Measurements from ENCODE around the gene SIGLEC1. TPM values are rescaled to one million over a fixed set of nuclear protein-coding genes. Genes with fewer than 3 reads are reported as not detected.

The SIGLEC1 gene
- total RNA-seq, 1 donor from 2014 or later = 2.1 TPM

DNA sequence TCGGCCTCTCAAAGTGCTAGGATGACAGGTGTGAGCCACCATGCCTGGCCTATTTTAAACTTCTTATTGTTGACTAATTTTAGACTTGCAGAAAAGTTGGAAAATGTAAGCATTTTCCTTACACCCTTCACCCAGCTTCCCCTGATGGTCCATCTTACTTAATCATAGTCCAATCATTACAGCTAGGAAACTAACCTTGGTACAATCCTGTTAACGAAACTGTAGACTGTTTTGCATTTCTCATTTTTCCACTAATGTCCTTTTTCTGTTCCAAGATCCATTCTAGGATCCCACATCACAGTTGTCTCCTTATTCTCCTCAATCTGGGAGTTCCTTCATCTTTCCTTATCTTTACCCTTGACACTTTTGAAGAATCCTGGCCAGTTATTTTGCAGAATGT lies 48.5 kb downstream of the SIGLEC1 start:
- Histone ChIP-seq H3K27me3 (ENCODE audit: control insufficient read depth in 3 of 3, insufficient read depth in 3 of 3, low read length in 3 of 3) (peaks cover 33 to 45% (median 41%) of the 10 kb centered on the region in 3 donors), H3K27ac (ENCODE audit: low read depth, low read length) (no peak overlapping the region), H3K9me3 (ENCODE audit: control insufficient read depth in 3 of 3, low read length in 3 of 3) (no peaks in the 10 kb centered on the region), H3K4me1 (ENCODE audit: control insufficient read depth in 3 of 3, insufficient read depth in 3 of 3, low read length in 3 of 3) (no peaks in the 10 kb centered on the region), H3K36me3 (ENCODE audit: control insufficient read depth in 3 of 3, insufficient read depth in 3 of 3, low read length in 3 of 3) (no peaks in the 10 kb centered on the region), H3K4me3 (ENCODE audit: low read length in 3 of 3) (no peak overlapping the region), H3K9ac (ENCODE audit: low read depth in 1 of 3, low read length in 3 of 3) (no peak overlapping the region)

DNA sequence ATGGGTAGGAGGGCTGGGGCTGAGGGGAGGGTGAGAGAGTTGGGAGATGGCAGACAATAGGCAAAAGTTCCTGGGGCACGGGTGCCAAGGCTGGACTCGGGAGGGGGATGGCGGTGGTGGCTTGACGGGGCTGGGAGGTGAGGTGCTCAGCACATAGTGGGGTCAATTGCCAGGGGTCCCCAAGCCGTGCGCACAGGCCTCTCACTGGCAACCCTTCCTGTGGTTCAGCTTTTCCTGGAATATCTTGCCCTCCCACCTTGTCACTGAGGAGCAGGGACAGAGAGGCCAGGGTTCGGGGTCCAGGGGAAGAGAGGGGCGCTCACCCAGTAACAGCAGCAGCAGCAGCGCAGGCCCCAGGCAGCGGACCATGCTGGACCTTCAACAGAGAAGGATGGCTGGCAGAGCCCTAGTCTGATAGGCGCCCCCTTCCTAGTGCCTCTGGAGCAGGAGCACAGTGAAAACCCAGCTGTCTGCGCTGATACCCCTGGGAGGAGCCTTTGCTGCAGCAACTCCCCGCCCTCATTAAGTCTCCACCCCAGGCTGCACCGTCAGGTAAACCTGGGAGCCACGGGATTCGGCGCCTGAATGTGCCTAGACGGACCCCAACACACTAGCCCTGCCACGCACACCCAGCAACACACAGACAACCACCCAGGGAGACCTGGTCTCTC lies 49.2 kb downstream of the SIGLEC1 start, which contains the start of gene GFRA4:
Gene GFRA4, minus strand, starts transcription at position 369 of the 671 bp plus-strand sequence. Its CDS starts 0 bp downstream, at position 369.
- Histone ChIP-seq H3K27ac (ENCODE audit: low read depth, low read length) (no peak within 1 kb of the TSS), H3K36me3 (ENCODE audit: control insufficient read depth in 3 of 3, insufficient read depth in 3 of 3, low read length in 3 of 3) (no peaks in the 10 kb centered on the region), H3K4me1 (ENCODE audit: control insufficient read depth in 3 of 3, insufficient read depth in 3 of 3, low read length in 3 of 3) (no peaks in the 10 kb centered on the region), H3K27me3 (ENCODE audit: control insufficient read depth in 3 of 3, insufficient read depth in 3 of 3, low read length in 3 of 3) (peaks cover 40 to 49% (median 46%) of the 10 kb centered on the region in 3 donors), H3K9ac (ENCODE audit: low read depth in 1 of 3, low read length in 3 of 3) (no peak within 1 kb of the TSS), H3K4me3 (ENCODE audit: low read length in 3 of 3) (no peak within 1 kb of the TSS), H3K9me3 (ENCODE audit: control insufficient read depth in 3 of 3, low read length in 3 of 3) (no peaks in the 10 kb centered on the region)

Other genes starting within 250 kb of the SIGLEC1 start
- 21.4 TPM for gene ATRN, start 241.6 kb downstream of the SIGLEC1 start, total RNA-seq
- not detected for gene GFRA4, start 49.2 kb downstream of the SIGLEC1 start, total RNA-seq
- 30.8 TPM for gene ADAM33, start 30.6 kb downstream of the SIGLEC1 start, total RNA-seq
- gene HSPA12B, start 20.1 kb upstream of the SIGLEC1 start, total RNA-seq = 14.6 TPM
- 9.4 TPM for gene ADISSP, start 55.2 kb upstream of the SIGLEC1 start, total RNA-seq
- gene SPEF1, start 68.8 kb upstream of the SIGLEC1 start, total RNA-seq = not detected
- gene CENPB, start 74.1 kb upstream of the SIGLEC1 start, total RNA-seq = 46.4 TPM
- gene CDC25B, start 83.7 kb upstream of the SIGLEC1 start, total RNA-seq = 28.7 TPM
- 8.9 TPM for gene AP5S1, start 107.9 kb upstream of the SIGLEC1 start, total RNA-seq
- 14.6 TPM for gene MAVS, start 134.2 kb upstream of the SIGLEC1 start, total RNA-seq
- gene PANK2, start 176.8 kb upstream of the SIGLEC1 start, total RNA-seq = 39.7 TPM